NCI-H128 (cell line): Measurements from ENCODE around the gene RSPH6A.

Experiments
- DNase-seq: peaks from one replicate; lab custom pipeline; 2025; ENCODE audit not compliant: unreplicated experiment; lab: John Stamatoyannopoulos, UW

RSPH6A gene

GRCh38 chr19:45781214-45782161, 33.6 kb downstream of the RSPH6A start:
- peak; percentile 39 for DNase-seq

DNA sequence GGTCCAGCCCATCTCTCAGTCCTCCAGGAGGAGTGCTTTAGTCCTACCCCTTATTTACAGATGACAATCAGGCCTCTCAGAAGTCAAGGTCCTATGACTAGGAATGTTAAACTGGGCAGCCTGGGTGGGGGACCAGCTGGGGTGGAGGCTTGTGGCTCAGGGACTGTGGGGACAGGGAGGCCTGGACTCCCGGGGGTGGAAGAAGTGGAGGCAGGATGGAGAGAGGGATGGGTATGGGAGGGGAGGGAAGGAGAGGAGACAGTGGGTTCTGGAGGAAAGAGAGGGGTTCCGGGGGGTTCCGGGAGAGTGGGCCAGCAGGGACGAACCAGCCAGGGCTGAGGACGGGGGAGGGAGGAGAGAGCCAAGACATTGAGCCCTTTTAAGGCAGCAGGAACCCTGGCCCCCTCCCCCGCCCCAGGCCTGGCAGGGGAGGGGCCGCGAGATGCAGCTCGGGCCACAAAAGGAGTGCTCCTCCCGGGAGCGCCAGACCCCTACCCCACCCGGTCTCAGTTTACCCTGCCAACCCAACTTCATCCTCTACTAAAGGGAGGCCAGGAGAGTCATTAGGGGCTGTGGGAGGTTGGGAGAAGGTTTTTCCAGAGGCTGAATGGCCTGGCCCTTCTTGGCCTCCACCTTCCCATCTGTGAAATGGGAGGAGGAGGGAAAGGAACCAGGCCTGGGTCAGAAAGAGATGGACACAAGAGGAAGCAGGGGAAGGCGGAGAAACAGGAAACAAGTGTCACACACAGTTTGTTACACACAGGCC, 34.5 kb downstream of the RSPH6A start:
- DNase-seq, result no peak

- no peak for DNase-seq
Observed at GRCh38 chr19:45780146-45780447, 35.0 kb downstream of the RSPH6A start.

DNA sequence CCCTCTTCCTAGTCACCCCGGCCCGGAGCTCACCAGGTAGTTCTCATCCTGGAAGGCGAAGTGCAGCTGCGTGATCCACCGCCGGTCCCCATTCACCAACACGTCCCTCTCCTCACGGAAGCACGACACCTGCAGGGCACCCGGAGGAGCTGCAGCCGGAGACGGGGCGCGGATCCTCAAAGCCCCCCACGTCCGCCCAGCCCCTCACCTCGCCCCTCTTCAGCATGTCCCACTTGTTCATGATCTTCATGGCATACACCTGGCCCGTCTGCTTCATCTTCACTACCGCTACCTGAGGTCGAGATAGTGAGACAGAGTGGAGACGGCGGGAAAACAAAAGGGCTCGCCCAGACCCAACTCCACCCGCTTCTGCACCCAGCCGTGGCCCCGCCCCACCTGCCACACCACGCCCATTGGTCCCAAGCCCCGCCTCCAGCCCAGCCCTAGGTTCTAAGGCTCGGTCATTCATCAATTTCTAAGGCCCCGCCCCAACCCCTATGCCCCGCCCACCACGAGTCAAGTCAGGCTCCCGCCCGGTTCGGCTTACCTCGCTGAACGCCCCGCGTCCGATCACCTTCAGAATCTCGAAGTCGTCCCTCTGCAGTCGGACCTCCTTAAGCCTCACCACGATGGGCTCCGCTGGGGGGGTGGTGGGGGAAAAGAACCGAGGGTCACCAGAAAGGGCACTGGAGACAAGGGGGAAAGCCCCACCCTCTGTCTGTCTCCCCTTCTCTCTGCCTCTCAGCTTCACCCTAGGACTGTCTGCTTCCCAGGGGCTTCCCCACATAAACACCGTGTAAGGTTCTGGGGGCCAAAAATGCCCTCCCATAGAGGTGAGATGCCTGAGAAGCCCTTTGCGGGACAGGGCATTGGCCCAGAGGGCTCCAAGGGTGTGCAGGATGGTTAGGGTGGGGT, 35.6 kb downstream of the RSPH6A start:
- no peak for DNase-seq

- no peak for DNase-seq
Observed at GRCh38 chr19:45778010-45778661, 37.0 kb downstream of the RSPH6A start.

DNA sequence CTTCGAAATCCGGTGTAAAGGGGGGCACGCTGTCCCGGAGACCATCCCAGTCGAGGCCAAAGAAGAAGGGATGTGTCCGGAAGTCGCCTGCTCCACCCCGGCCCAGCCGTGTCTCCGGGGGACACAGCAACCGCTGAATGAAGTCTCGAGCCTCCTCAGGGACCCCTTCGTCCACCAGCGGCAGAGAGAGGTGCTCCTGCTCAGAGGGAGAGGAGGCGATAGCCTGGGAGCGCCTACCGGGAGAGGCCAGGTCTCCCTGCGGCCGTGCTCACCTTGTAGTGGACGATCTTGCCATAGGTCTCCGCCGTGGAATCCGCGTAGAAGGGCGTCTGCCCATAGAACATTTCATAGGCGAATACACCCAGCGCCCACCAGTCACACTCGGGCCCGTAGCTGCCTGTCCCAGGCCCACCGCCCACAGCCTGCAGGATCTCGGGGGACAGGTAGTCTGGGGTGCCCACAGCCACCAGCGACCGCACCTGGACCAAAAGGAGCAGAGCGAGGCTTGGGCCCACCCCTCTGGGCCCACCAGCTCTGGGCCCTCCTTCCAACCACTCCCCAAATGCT, 37.6 kb downstream of the RSPH6A start:
- DNase-seq, result no peak

DNA sequence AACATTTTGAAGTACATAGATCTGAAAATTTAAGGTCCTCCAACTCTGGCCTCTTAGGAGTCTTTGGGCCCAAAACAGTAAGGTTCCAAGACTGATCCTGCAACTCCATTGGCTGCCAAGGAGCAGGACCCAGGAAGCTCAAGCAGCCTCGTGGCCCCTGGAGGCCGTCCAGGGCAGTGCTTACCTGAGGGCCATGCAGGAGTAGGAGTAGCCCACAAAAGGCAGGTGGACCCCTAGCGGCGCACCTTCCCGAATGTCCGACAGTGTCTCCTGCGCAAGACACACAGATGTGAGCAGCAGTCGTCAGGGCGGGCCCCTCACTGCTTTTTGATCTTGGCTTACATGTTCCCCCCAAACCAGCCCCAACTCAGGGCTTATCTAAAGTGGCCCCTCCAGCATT, 40.3 kb downstream of the RSPH6A start:
- no peak for DNase-seq

- DNase-seq, result no peak
Observed at GRCh38 chr19:45773384-45773783, 41.7 kb downstream of the RSPH6A start.

GRCh38 chr19:45772912-45773311, 42.2 kb downstream of the RSPH6A start:
- DNase-seq, result no peak

DNA sequence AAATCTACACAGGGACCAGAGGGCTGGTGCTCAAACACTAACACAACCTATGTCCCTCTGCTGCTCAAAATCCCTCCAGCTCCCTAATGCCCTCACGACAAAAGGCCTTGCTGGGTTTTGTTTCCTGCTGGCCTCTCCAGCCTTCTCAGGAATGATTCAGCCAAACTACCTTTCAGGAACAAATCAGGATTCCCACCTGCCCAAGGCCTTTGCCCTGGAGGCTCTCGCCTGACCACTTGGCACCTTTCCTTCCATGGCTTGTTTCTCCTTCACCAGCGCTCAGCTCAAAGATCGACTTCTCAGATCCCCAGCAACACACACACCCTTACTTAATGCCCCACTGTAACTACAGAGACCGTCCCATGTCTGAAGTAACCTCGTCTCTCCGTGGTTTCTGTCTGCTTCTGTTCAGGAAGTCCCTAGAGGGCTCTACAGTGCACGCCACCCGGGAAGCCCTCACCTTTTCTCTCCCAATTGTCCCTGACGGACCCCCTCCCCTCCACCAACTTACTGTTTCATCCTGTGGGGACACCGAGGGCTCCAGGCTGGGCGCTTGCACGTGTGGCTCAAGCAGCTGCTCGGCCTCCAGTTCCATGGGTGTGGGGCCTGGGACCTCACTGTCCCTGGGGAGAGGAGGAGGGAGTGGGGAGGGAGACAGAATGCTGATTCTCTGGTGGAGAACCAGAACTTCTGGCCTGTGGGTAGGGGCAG, 42.8 kb downstream of the RSPH6A start:
- DNase-seq, result no peak

DNA sequence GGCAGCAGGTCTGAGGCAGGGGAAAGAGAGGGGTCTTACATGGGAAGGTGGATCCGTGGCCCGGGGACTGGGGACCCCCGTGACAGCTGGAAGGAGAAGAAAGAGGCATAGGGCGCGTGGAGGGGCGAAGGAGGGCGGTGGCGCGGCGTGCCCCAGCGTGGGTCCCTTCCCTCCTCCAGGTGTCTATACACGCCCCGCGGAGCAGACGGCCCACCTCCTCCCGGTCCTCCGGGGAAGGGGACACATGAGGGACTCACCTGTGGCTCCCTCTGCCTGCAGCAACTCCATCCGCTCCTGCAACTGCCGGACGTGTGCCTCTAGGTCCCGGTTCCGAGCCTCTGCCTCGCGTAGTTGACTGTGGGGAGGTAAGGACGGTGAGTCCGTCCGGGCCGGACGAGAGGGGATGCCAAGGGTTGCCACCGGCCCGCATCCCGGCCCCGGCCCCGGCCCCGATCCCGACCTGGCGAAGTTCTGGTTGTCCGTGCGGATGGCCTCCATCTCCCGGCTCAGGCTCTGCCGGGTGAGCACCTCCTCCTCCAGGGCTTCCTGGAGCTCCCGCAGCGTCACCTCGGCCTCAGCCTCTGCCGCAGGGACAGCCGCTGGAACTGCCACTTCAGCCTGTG, 43.7 kb downstream of the RSPH6A start:
- DNase-seq, result no peak

GRCh38 chr19:45770192-45771101, 44.7 kb downstream of the RSPH6A start:
- peak; percentile 92 for DNase-seq

GRCh38 chr19:45769821-45770191, 45.3 kb downstream of the RSPH6A start:
- no peak for DNase-seq

GRCh38 chr19:45768984-45769782, 45.9 kb downstream of the RSPH6A start, which contains the start of gene SIX5:
TSS of gene SIX5 (minus strand) at chr19:45769252. CDS start at chr19:45768844, 408 bp downstream.
- peak; percentile 97 for DNase-seq

DNA sequence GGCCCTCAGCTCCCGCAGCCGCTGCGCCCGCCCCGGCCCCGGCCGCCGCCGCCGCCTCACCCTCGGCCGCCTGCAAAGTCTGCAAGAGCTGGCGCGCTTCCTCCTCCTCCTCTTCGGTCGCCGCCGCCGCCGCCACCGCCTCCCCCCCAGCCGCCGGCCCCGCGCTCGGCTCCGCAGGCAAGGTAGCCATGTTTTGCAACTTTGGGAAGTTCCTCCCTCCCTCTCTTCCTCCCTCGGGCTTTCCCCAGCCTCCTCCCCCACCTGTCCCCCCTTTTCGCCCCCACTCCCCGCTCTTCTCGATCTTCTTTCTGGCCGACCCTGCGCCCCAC, 46.5 kb downstream of the RSPH6A start:
- no peak for DNase-seq

GRCh38 chr19:45767881-45768654, 47.0 kb downstream of the RSPH6A start:
- DNase-seq, result no peak

DNA sequence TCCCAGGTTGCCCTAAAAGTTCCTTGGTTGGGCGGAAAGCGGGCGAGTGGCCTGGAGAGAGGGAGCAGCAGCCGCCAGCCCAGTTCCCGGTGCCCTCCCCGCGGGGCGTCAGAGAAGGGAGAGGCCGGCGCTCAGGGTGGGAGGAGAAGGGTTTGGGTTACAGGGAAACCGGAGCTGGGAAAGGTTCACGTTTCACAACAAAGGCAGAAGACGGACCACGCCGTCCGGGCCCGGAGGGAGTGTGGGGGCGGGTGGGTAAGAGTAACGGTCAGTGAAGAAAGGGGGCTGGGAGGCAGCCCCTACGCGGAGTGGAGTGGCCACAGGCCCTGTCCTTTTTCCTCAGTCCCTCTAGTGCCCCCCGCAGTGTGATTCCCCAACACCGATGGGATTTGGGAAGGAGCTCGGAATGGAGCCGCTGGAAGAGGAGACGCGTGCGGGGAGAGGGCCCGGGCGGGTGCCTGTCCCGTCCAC, 47.7 kb downstream of the RSPH6A start:
- peak; percentile 35 for DNase-seq
